ENCODE results near the gene ZDHHC20. TPM values are rescaled to one million over a fixed set of nuclear protein-coding genes. Genes with fewer than 3 reads are reported as not detected.

The ZDHHC20 gene
- polyA plus RNA-seq, 1 of the 3 experiments (the other 2 are of a cell fraction), result 8.7 TPM

GRCh38 chr13:21504379-21504778, 45.3 kb upstream of the ZDHHC20 start (continued):
- TF ChIP-seq REST (IDR thresholded peaks at IDR 0.05; ENCODE audit: low read depth, low read length) (no peak), CHD2 (IDR thresholded peaks at IDR 0.05; ENCODE audit: low read length, partially characterized antibody) (peak; percentile 45), FOXM1 (IDR thresholded peaks at IDR 0.05; ENCODE audit: low read depth) (no peak), RAD21 (IDR thresholded peaks at IDR 0.05; ENCODE audit: low read length) (no peak), MEF2A (IDR thresholded peaks at IDR 0.05; ENCODE audit: borderline replicate concordance, low read depth) (no peak), TEAD4 (IDR thresholded peaks at IDR 0.05; ENCODE audit: borderline replicate concordance, insufficient read depth) (0 out of 2 replicates have a peak, but pooled peaks have one; percentile 20), TCF12 (IDR thresholded peaks at IDR 0.05) (no peak), SIN3A (IDR thresholded peaks at IDR 0.05; ENCODE audit: borderline replicate concordance, low read depth, low read length) (no peak), EP300 (IDR thresholded peaks at IDR 0.05; ENCODE audit: borderline replicate concordance in 1 of 2, low read depth in 1 of 2, low read length in 1 of 2) (peak in 1 of 2 experiments; percentile 76; a peak in 1 of 4 replicates), RFX5 (IDR thresholded peaks at IDR 0.05; ENCODE audit: low read length) (no peak), IRF3 (IDR thresholded peaks at IDR 0.05; ENCODE audit: low read depth, low read length) (no peak), USF1 (IDR thresholded peaks at IDR 0.05; ENCODE audit: borderline replicate concordance, low read depth) (no peak), FOXJ3 (CRISPR knock-in tag; IDR thresholded peaks at IDR 0.05) (0 out of 2 replicates have a peak, but pooled peaks have one; percentile 39), ZBTB33 (IDR thresholded peaks at IDR 0.05; ENCODE audit: borderline replicate concordance, low read depth) (no peak)
